ENCODE measurements around the gene CDC25B. TPM values are rescaled to one million over a fixed set of nuclear protein-coding genes. Genes with fewer than 3 reads are reported as not detected.
"Not testable (repeated sequence)": the region's sequence is repeated elsewhere in the genome, so short reads cannot be mapped to it uniquely, and the experiment has no call there.

CDC25B gene
- total RNA-seq, 2 experiments from 2014 or later, result 294 to 298 TPM

- POLR2A ChIA-PET, result interaction anchor here (0.6 to 4.5 kb wide), 12 partner anchors 8 to 94 kb away, joined by 3 to 44 read pairs (median 4); partner anchors contain the start of genes ADISSP, AP5S1 and CDC25B
- Mint-ChIP-seq H3K4me1 (ENCODE audit: low read depth) (peaks cover 45% of the 10 kb centered on the region), H3K27me3 (ENCODE audit: low read depth) (no peaks in the 10 kb centered on the region), H3K27ac (peak within 1 kb of the TSS; percentile 85), H3K4me3 (peak within 1 kb of the TSS; percentile 81), H3K36me3 (ENCODE audit: low read depth) (peaks cover 17% of the 10 kb centered on the region), H3K9me3 (ENCODE audit: insufficient read depth) (no peaks in the 10 kb centered on the region)
- DNase-seq (peak; percentile 91), ATAC-seq (peak; percentile 94)
- CTCF ChIA-PET, result interaction anchor here (0.5 to 9.6 kb wide), 26 partner anchors 8 to 299 kb away, joined by 3 to 126 read pairs (median 3); partner anchors contain the start of genes ADISSP, AP5S1 and CDC25B
These were observed 9.3 kb upstream of the CDC25B start, which contains the start of gene CENPB for GRCh38 chr20:3786665-3787323. CENPB (minus strand) TSS chr20:3786740; CDS start chr20:3786483, 257 bp downstream.

GRCh38 chr20:3787324-3788014, 8.6 kb upstream of the CDC25B start:
- Mint-ChIP-seq H3K4me1 (ENCODE audit: low read depth) (peaks cover 45% of the 10 kb centered on the region), H3K4me3 (peak overlapping the region; percentile 72), H3K9me3 (ENCODE audit: insufficient read depth) (no peaks in the 10 kb centered on the region), H3K27ac (no peak overlapping the region), H3K36me3 (ENCODE audit: low read depth) (peaks cover 16% of the 10 kb centered on the region), H3K27me3 (ENCODE audit: low read depth) (no peaks in the 10 kb centered on the region)
- no peak for DNase-seq
- no peak for ATAC-seq
- ChIA-PET POLR2A (interaction anchor here (0.7 to 4.5 kb wide), 4 partner anchors 8 to 94 kb away, joined by 3 to 44 read pairs (median 8); partner anchors contain the start of genes AP5S1 and CDC25B), CTCF (interaction anchor here (0.8 to 9.6 kb wide), 14 partner anchors 8 to 298 kb away, joined by 3 to 126 read pairs (median 4); partner anchors contain the start of genes ADISSP, AP5S1 and CDC25B)

- ATAC-seq (no peak), DNase-seq (no peak)
- Mint-ChIP-seq H3K9me3 (ENCODE audit: insufficient read depth) (no peaks in the 10 kb centered on the region), H3K27me3 (ENCODE audit: low read depth) (no peaks in the 10 kb centered on the region), H3K4me1 (ENCODE audit: low read depth) (peaks cover 36% of the 10 kb centered on the region), H3K27ac (no peak overlapping the region), H3K36me3 (ENCODE audit: low read depth) (peaks cover 8% of the 10 kb centered on the region), H3K4me3 (peak overlapping the region; percentile 4)
- POLR2A ChIA-PET, result interaction anchor here (4.5 kb wide), 1 partner anchor 32 kb away, joined by 44 read pairs; the partner anchor contains the start of gene AP5S1
- CTCF ChIA-PET, result interaction anchor here (1.6 to 9.6 kb wide), 3 partner anchors 30 to 97 kb away, joined by 4 to 126 read pairs (median 20); partner anchors contain the start of gene AP5S1
These were observed 7.4 kb upstream of the CDC25B start for GRCh38 chr20:3788685-3789155.

- DNase-seq; ATAC-seq; H3K36me3 Mint-ChIP-seq (ENCODE audit: low read depth); H3K4me3 Mint-ChIP-seq; H3K9me3 Mint-ChIP-seq (ENCODE audit: insufficient read depth); H3K27ac Mint-ChIP-seq; H3K27me3 Mint-ChIP-seq (ENCODE audit: low read depth): not testable (repeated sequence)
- CTCF ChIA-PET, result interaction anchor here (2.8 to 9.6 kb wide), 2 partner anchors 29 to 67 kb away, joined by 20 to 126 read pairs; partner anchors contain the start of gene AP5S1
- H3K4me1 Mint-ChIP-seq (ENCODE audit: low read depth), result peaks cover 35% of the 10 kb centered on the region
- POLR2A ChIA-PET, result interaction anchor here (4.5 kb wide), 1 partner anchor 32 kb away, joined by 44 read pairs; the partner anchor contains the start of gene AP5S1
These were observed 6.9 kb upstream of the CDC25B start for GRCh38 chr20:3789201-3789600.

- DNase-seq; H3K27ac Mint-ChIP-seq; ATAC-seq; H3K27me3 Mint-ChIP-seq (ENCODE audit: low read depth); H3K9me3 Mint-ChIP-seq (ENCODE audit: insufficient read depth): not testable (repeated sequence)
- ChIA-PET CTCF (interaction anchor here (2.6 kb wide), 2 partner anchors 7 to 25 kb away, joined by 8 to 29 read pairs; partner anchors contain the start of genes AP5S1 and CENPB), POLR2A (interaction anchor here (2.1 kb wide), 1 partner anchor 8 kb away, joined by 12 read pairs; the partner anchor contains the start of gene CENPB)
- Mint-ChIP-seq H3K4me3 (peak overlapping the region; percentile 49), H3K36me3 (ENCODE audit: low read depth) (peaks cover 30% of the 10 kb centered on the region), H3K4me1 (ENCODE audit: low read depth) (peaks cover 26% of the 10 kb centered on the region)
These were observed 1.9 kb upstream of the CDC25B start for GRCh38 chr20:3794168-3794567.

GRCh38 chr20:3794701-3795420, 1.2 kb upstream of the CDC25B start:
- Mint-ChIP-seq H3K27me3 (ENCODE audit: low read depth) (no peaks in the 10 kb centered on the region), H3K4me3 (peak overlapping the region; percentile 93), H3K36me3 (ENCODE audit: low read depth) (peaks cover 37% of the 10 kb centered on the region), H3K9me3 (ENCODE audit: insufficient read depth) (no peaks in the 10 kb centered on the region), H3K27ac (peak overlapping the region; percentile 98), H3K4me1 (ENCODE audit: low read depth) (peaks cover 33% of the 10 kb centered on the region)
- ChIA-PET POLR2A (interaction anchor here (0.6 to 3.1 kb wide), 5 partner anchors 8 to 24 kb away, joined by 3 to 44 read pairs (median 12); partner anchors contain the start of genes AP5S1 and CENPB), CTCF (interaction anchor here (0.5 to 2.6 kb wide), 5 partner anchors 8 to 837 kb away, joined by 3 to 29 read pairs (median 4); partner anchors contain the start of genes AP5S1 and CENPB)
- DNase-seq (no peak), ATAC-seq (no peak)

GRCh38 chr20:3796477-3797225, 541 bp downstream of the CDC25B start:
- peak overlapping the region; percentile 95 for H3K27ac Mint-ChIP-seq
- no peak for DNase-seq
- ChIA-PET CTCF (interaction anchor here (1.3 to 2.6 kb wide), 3 partner anchors 10 to 23 kb away, joined by 4 to 29 read pairs (median 8); partner anchors contain the start of genes AP5S1 and CENPB), POLR2A (interaction anchor here (1.1 to 3.1 kb wide), 4 partner anchors 10 to 22 kb away, joined by 5 to 44 read pairs (median 13); partner anchors contain the start of genes AP5S1 and CENPB)
- H3K4me3 Mint-ChIP-seq, result peak overlapping the region; percentile 92
- peak; percentile 1 for ATAC-seq
- no peaks in the 10 kb centered on the region for H3K27me3 Mint-ChIP-seq (ENCODE audit: low read depth)
- no peaks in the 10 kb centered on the region for H3K9me3 Mint-ChIP-seq (ENCODE audit: insufficient read depth)
- H3K36me3 Mint-ChIP-seq (ENCODE audit: low read depth), result peaks cover 55% of the 10 kb centered on the region
- peaks cover 45% of the 10 kb centered on the region for H3K4me1 Mint-ChIP-seq (ENCODE audit: low read depth)

- Mint-ChIP-seq H3K36me3 (ENCODE audit: low read depth) (peaks cover 60% of the 10 kb centered on the region), H3K4me1 (ENCODE audit: low read depth) (peaks cover 45% of the 10 kb centered on the region), H3K27me3 (ENCODE audit: low read depth) (no peaks in the 10 kb centered on the region), H3K9me3 (ENCODE audit: insufficient read depth) (no peaks in the 10 kb centered on the region), H3K27ac (peak overlapping the region; percentile 95), H3K4me3 (peak overlapping the region; percentile 92)
- ChIA-PET POLR2A (interaction anchor here (3.1 kb wide), 1 partner anchor 21 kb away, joined by 44 read pairs; the partner anchor contains the start of gene AP5S1), CTCF (no interaction called here)
- no peak for DNase-seq
- ATAC-seq, result no peak
These were observed 1.1 kb downstream of the CDC25B start for GRCh38 chr20:3797226-3797545.

- DNase-seq (peak; percentile 83), ATAC-seq (peak; percentile 37)
- Mint-ChIP-seq H3K4me1 (ENCODE audit: low read depth) (peaks cover 50% of the 10 kb centered on the region), H3K27me3 (ENCODE audit: low read depth) (no peaks in the 10 kb centered on the region), H3K27ac (peak overlapping the region; percentile 95), H3K9me3 (ENCODE audit: insufficient read depth) (no peaks in the 10 kb centered on the region), H3K36me3 (ENCODE audit: low read depth) (peaks cover 66% of the 10 kb centered on the region), H3K4me3 (peak overlapping the region; percentile 92)
- ChIA-PET CTCF (interaction anchor here (1.4 to 4.2 kb wide), 2 partner anchors 13 to 22 kb away, joined by 4 to 30 read pairs; partner anchors contain the start of gene AP5S1), POLR2A (interaction anchor here (0.9 to 3.1 kb wide), 3 partner anchors 15 to 21 kb away, joined by 3 to 44 read pairs (median 4); partner anchors contain the start of gene AP5S1)
These were observed 1.7 kb downstream of the CDC25B start for GRCh38 chr20:3797592-3798372.
